Brain microvascular endothelial cell (primary cell): Measurements from ENCODE around the gene PAK6.

Experiments
- DNase-seq: peaks from one replicate; pipeline ENCODE4 v3.0.0-alpha.2; 2020
- H3K27ac ChIP-seq: fragments of 250-450 bp; sonication (Bioruptor Pico); 2 replicates; pipeline ENCODE4 v1.5.1; 2020; ENCODE audit warnings: mild to moderate bottlenecking, moderate library complexity
- H3K27me3 ChIP-seq: fragments of 250-450 bp; sonication (Bioruptor Pico); replicated peaks from 2 replicates; pipeline ENCODE4 v1.5.1; 2020; ENCODE audit warnings: mild to moderate bottlenecking
- H3K36me3 ChIP-seq: fragments of 250-450 bp; sonication (Bioruptor Pico); replicated peaks from 2 replicates; pipeline ENCODE4 v1.5.1; 2020; ENCODE audit warnings: mild to moderate bottlenecking
- H3K4me3 ChIP-seq: 2 replicates; pipeline ENCODE4 v1.5.1; 2011; ENCODE audit warnings: low read depth, mild to moderate bottlenecking, control low read depth, low read length, moderate library complexity
- CTCF ChIP-seq: IDR thresholded peaks from 2 replicates; pipeline ENCODE4 v1.5.1; 2011; ENCODE audit warnings: low read depth, mild to moderate bottlenecking, moderate library complexity, low read length, control low read depth, inconsistent platforms; ENCODE audit errors: missing control alignments
- in situ Hi-C: cut with HindIII; loops from 2 replicates; pipeline ENCODE4 v1.10.0; 2017; ENCODE audit warnings: low sequenced_read_pairs, low pct_ligation_motif_present

PAK6 gene

GRCh38 chr15:40295877-40296560, 57.2 kb downstream of the PAK6 start:
- Histone ChIP-seq H3K27me3 (peaks cover 8% of the 10 kb centered on the region), H3K27ac (no peak overlapping the region), H3K36me3 (no peaks in the 10 kb centered on the region), H3K4me3 (no peak overlapping the region)
- no peak for TF ChIP-seq CTCF
- no peak for DNase-seq
- in situ Hi-C loops, result no loop called here

GRCh38 chr15:40296561-40297230, 57.8 kb downstream of the PAK6 start:
- DNase-seq, result no peak
- Histone ChIP-seq H3K27ac (no peak overlapping the region), H3K36me3 (no peaks in the 10 kb centered on the region), H3K4me3 (no peak overlapping the region), H3K27me3 (peaks cover 5% of the 10 kb centered on the region)
- TF ChIP-seq CTCF, result no peak
- in situ Hi-C loops, result no loop called here

- peaks cover 4% of the 10 kb centered on the region for H3K27me3 ChIP-seq
- TF ChIP-seq CTCF, result no peak
- H3K36me3 ChIP-seq, result no peaks in the 10 kb centered on the region
- in situ Hi-C loops, result no loop called here
- no peak overlapping the region for H3K27ac ChIP-seq
- no peak for DNase-seq
- H3K4me3 ChIP-seq, result no peak overlapping the region
Observed at GRCh38 chr15:40297356-40297755, 58.5 kb downstream of the PAK6 start.

GRCh38 chr15:40298216-40298935, 59.5 kb downstream of the PAK6 start:
- TF ChIP-seq CTCF, result no peak
- H3K27me3 ChIP-seq, result no peaks in the 10 kb centered on the region

GRCh38 chr15:40300367-40300766, 61.5 kb downstream of the PAK6 start:
- no peaks in the 10 kb centered on the region for H3K36me3 ChIP-seq
- no peak overlapping the region for H3K27ac ChIP-seq
- H3K4me3 ChIP-seq, result no peak overlapping the region
- no peak for DNase-seq
- in situ Hi-C loops, result no loop called here
- H3K27me3 ChIP-seq, result no peaks in the 10 kb centered on the region
- no peak for TF ChIP-seq CTCF

More at GRCh38 chr15:40298216-40298935, 59.5 kb downstream of the PAK6 start:
- in situ Hi-C loops, result no loop called here
- no peak overlapping the region for H3K27ac ChIP-seq
- H3K36me3 ChIP-seq, result no peaks in the 10 kb centered on the region
- no peak for DNase-seq
- H3K4me3 ChIP-seq, result no peak overlapping the region
